Fibroblast of peridontal ligament (primary cell): Measurements from ENCODE around the gene MAP1LC3B.
"Not testable (repeated sequence)": the region's sequence is repeated elsewhere in the genome, so short reads cannot be mapped to it uniquely, and the experiment has no call there.

Source experiments
- DNase-seq: peaks from one replicate; pipeline ENCODE4 v3.0.0-alpha.2; 2010; ENCODE audit errors: extremely low read depth

The MAP1LC3B gene

DNA sequence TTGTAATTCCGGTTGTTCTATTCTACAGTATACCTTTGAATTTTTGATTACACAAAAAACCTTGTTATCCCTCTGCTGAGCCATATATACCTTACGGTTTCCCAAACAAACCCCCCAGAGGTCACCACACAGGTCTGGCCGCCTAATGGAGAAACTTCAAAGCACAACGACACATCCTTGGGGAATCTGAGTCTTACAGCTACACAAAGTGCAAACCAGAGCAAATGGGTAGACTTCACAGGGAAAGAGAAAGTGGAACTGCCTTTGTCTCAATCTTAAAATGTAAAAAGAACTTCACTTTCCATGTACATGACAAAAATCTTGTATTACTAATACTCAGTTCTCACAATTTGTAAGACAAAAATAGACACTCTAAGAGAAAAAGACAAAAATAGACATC, 11.3 kb upstream of the MAP1LC3B start:
- peak; percentile 65 for DNase-seq

DNA sequence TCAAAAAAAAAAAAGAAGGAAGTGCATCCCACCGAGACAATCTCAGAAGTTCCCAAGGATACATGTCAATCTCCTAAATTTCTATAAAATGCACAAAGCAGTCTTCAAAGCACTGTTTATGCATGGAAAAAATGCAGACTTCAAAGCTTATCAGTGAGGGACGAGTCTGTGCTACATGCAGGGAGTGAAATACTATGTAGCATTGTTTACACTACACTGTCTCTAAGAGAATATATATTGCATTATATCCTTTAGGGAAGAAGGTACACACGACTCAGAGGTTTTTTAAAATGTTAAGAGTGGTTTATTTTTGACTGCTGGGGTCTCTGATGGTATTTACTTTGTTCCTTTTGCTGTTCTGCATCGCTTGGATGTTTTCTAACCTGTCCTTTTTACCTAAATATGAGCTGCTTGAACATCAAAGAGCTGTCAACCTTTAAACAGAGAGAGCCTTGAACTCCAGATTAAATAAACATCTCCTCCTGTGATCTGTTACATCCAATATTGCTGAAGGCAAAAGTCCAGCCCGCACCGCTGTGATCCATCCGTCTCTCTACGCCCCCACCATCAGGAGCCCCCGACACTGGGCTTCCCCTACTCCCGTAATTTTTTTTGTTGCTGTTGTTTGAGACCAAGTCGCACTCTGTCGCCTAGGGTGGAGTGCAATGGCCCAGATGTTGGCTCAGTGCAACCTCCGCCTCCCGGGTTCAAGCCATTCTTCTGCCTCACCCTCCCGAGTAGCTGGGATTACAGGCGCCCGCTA, 9.9 kb upstream of the MAP1LC3B start:
- DNase-seq, result no peak

DNA sequence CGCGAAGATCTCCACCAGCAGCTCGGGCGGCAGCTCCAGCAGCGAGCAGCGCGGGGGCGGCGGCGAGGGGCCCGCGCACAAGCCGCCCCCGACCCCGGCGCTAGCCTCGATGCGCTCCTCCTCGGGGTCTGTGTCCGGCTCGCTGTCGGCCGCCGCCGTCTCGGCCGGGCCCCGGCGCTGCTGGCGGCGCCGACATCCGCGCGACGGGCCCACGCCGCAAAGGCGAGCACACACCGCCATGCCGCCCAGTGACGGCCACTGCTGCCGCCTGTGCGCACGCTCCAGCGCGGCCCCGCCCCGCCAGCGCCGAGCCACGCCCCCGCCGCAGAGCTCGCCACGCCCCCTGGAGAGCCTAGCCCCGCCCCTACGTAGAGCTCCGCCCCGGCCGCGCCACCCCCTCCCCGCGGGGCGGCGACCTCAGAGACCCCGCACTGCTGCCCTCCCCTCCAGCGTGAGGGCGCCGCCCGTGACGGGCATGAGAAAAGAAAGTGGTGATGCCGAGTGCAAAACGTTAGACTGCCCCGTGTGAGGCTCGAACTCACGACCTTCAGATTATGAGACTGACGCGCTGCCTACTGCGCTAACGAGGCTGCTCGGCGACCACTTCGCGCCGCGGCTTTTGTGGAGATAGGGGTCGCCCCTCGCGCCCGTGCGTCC, 8.5 kb upstream of the MAP1LC3B start, which contains the start of gene FBXO31:
FBXO31 (minus strand) TSS at position 272 of the 657 bp plus-strand sequence; CDS start at position 240, 32 bp downstream.
- peak; percentile 92 for DNase-seq

DNA sequence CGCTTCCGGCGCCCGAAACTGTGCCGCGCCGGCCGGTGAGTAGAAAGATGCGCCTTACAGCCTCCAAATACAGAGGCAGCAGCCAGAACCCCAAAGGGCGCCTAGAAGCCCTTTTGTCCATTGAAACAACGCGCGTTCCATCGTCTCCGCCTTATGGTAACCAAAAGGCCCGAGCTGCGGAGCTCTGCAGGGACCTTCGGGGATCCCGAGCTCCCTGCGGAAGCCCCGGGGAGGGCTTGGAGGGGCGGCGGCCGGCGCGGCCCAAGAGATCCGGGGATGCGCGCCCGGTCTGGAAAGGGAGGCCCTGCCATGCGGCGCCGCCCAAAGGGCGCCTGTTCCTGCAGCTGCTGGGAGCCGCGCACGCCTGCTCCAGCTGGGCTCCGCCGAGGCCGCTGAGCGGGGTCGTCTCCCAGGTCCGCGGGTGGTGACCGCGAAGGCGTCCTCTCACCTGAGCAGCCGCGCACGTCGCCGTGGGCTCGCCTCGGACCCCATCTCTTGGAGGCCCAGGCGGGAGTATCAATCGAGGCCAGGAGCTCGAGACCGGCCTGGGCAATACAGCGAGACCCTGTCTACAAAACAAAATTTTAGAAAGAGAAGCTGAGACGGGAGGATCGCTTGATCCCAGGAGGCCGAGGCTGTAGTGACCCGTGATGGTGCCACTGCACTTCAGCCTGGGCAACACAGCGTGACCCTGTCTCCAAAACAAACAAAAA, 7.8 kb upstream of the MAP1LC3B start:
- DNase-seq, result no peak

DNA sequence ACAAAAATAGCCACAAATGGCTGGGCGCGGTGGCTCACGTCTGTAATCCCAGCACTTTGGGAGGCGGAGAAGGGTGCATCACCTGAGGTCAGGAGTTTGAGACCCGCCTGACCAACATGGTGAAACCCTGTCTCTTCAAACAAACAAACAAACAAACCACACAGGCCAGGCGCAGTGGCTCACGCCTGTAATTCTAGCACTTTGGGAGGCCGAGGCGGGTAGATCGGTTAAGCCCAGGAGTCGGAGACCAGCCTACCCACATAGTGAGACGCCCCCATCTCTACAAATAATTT, 7.3 kb upstream of the MAP1LC3B start:
- not testable (repeated sequence) for DNase-seq

DNA sequence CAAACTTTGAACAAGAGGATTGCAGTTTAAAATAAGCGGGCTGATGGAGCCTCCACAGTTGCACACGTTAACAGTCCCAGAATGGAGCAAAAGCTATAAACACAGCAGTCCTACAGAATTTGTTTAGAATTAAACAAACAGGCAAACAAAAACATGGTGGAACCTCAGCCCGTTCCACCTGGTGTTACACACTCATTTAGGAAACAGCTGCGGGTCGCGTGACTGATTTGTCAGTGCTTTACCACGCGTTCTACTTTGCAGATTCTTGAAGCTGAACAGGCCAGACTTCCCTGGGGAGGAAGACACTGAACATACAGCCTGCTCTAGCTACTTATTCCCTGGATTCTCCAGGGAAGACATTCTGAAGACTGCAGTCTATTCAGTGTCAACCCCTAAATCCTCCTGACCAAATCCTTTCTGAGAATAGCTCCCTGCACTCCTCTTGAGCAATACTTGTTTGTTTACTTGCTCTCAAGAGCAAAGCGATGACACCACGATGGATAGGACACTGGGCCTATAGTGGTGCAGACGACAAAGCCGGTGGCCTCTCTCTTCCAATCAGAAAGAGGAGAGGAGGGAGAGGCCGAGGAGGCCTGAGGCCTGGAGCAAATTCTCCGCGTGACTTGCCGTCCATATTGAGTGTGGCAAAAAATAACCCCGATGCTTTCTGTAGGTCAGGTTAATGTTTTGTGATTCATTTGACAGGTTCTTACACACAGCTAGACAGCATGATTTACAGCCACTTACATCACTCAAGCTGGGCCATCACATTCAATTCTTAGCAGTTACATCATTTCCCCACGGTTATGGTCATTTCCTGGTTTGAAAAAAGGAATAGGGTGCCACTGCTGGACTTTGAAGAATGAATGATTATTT, 4.0 kb upstream of the MAP1LC3B start:
- peak; percentile 99 for DNase-seq

DNA sequence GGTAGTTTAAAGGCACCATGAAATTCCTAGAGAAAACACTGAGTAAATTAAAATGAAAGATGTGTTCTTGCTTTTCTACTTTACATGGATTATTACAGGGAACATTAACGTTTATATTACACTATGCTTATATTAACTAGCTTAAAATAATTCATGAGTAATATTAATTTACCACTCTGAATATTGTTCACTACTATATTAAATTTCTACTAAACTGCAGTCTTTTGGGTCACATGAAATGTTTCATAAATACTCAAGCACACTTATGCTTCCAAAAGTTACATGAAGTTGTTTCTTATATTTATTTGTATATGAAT, 3.4 kb upstream of the MAP1LC3B start:
- DNase-seq, result no peak

DNA sequence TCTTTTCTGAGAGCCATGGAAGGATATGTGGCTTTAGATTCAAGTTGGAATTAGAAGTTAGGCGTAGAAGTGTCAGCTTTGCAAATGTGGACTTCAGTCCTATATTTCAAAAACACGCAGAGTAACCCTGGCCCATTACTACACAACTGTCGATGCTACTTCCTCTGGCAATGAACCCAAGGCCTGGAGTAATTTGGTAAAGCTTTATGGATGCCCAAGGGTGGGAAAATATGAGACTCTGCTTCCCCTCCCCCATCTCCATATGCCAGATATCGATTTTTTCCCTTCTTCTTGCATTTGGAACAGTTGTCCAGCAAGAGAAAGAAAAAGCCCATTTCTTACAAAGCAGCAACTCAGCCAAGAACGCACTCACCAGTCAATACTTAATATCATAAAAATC, 2.9 kb upstream of the MAP1LC3B start:
- DNase-seq, result no peak

DNA sequence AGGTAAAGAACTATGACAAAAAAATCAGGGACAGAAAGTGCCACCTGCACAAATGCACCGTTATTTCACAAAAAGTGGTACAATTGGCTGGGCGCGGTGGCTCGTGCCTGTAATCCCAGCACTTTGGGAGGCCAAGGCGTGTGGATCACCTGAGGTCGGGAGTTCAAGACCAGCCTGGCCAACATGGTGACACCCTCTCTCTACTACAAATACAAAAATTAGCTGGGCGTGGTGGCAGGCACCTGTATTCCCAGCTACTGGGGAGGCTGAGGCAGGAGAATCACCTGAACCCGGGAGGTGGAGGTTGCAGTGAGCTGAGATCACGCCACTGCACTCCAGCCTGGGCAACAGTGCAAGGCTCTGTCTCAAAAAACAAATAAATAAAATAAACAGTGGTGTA, 2.2 kb upstream of the MAP1LC3B start:
- DNase-seq, result not testable (repeated sequence)

DNA sequence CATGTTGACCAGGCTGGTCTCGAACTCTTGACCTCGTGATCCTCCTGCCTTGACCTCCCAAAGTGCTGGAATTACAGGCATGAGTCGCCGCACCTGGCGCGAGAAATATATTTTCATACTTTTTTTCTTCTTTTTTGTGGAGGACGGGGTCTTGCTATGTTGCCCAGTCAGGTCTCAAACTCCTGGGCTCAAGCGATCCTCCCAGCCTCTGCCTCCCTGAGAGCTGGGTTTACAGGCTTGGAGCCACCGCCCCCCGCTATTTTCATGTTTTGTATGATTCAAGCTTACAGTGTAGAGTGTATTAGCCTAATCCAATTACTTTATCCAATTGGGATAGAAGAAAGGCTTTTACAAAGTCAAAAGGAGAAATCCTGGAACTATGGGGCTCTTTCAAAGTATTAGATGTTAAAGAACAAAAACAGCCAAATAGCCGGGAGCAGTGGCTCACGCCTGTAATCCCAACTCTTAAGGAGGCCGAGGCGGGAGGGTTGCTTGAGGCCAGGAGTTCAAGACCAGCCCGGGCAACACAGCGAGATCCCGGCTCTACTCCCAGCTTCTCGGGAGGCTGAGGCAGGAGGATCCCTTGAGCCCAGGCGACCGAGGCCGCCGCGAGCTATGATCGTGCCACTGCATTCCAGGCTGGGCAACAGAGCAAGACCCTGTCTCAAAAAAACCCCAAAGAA, 1.4 kb upstream of the MAP1LC3B start:
- no peak for DNase-seq

DNA sequence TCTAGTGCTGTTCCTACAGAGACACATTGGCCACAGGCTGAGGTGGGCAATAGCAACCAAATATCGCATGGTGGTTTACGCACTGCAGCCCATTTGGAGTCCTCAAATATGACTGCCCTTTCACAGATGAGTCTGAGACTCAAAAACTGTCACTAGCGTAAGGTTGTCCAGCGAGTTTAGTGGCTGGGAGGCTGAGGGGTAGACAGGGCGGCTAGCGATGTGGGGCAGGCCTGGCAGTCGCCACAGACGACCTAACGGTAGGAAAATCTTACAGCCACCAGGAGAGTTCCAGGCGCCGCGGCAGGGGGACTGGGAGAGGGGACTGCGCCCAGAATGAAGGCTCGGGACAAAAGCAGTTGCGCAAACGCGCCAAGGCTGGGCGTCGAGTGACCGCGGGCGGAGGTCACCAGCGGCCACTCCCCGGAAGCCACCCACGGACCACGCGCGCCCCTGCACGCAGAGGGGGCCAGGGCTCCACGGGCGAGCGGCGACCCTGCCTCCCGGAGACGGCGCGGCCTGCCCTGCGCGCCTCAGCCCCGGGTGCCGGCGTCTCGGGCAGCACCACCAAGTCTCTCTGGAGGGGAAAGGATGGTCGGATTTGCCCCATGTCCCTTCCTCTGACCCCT, 699 bp upstream of the MAP1LC3B start:
- no peak for DNase-seq

DNA sequence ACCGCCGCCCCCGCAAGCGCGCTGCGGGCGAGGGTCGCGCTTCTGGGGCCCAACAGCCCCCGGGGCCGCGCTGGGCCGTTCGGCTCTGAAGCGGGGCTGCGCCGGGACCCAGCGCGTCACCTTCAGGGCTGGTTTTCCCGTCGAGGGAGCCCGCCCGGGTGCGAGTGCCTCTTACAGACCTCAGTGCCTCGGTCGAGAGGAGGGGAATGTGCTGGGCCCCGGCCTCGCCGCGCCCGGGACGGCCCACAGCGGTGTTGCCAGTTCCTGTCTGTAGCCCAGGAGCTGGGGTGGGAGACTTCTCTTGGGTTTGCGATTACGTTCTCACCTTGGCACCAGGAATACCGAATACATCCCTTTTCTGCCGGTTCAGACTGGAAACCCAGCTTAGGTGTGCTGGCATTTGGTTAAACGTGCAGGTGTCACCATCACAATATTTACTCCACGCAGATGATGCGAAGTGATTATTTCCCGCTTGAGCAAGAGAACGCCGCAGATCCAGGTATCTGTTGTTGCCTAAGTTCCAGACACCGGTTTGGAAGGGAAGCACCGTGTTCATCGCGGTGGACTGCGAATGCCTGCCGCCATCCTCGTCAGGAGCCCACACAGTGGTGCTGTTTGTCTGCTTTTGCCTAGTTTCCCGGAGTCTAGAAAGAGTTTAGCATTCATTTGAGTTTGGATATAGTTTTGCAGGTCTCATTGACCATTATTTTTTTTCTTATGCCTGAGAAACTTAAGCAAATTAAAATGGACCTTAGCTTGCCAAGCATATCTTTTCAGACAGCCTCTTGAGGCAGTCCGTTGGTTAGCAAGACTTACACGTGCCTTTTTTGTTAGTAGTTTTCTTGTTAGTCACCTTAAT, 914 bp downstream of the MAP1LC3B start:
- peak; percentile 53 for DNase-seq

DNA sequence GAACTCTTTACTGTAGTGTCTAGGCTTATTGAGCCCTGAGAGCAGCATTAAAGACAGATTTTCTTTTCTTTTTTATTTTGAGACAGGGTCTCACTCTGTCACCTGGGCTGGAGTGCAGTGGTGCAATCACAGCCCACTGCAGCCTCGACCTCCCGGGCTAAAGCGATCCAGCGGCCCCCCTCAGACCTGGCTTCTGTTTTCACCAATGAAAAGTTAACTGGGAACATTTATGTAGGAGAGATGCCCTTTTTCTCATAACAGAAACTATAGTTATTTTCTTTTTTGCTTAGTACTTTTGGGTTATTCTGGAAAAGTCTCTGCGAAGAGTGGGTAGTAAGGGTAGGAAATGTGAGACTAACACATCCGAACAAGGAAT, 1.5 kb downstream of the MAP1LC3B start:
- no peak for DNase-seq

DNA sequence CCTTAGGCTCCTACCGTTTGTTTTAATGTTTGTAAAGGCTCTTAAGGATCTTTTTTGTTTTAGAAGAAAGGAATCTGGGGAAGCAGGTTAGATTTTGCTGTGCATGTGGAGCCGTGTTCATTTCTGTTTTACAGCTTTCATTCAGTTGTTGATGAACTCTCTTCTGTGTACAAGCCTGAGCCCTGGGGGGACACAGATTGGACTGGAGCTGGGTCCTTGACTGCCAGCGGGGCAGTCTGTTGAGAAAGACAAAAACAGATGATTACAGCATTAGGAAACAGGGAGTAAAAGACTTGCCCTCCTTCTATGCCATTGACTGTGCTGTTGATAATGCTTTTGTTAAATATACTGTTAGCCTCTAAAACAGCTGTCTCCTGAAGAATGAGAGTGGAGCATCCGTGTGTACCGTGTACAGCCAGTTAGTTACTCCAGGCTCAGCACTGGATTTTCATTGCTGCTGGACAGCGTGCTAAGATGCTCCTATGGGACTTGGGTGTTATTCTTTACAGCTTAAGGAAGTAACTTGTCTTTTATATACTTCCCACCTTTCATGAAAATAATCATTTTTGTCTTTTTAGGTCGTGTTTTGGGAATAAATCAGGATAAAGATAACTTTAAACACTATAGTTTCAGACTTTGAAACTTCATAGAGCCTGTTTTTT, 3.2 kb downstream of the MAP1LC3B start:
- no peak for DNase-seq

DNA sequence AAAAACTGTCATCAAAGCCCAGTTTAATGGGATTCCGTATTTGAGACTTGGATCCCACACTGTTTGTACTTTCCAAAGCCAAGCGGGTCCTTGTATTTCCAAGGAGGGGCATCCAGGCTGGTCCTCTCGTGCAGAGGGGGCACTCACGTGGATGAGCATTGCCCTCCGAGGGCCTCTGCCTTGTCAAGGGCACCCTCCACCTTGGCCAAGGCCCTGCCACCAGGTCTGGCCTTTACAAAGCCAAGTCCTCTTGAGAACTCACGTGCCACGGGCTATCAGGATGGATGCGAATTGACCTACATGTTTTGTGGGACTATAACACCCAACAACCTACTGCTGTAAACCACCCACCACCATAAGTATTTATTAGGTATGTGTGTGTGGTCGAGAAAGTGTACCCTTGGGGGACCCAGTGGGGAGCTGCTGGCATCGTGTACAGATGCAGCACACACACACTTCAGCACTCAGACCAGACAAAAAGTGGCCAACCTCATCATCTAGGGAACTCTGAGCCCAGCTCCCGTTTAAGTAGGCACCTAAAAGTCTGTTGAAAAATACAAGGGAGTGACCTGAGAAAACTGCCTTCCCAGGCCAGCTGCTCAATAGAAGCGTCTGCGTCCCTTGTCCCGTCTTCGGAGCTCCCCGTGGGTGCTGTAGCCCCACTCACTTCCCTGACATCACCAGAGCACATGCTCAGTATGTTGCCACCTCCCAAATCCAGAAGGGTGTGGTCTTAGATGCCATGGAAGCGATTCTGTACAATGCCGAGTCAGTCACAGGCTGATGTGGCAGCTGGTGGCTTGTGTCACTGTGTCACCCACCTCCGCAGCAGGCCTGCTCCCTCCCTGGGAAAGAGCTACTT, 12.9 kb downstream of the MAP1LC3B start:
- DNase-seq, result no peak

DNA sequence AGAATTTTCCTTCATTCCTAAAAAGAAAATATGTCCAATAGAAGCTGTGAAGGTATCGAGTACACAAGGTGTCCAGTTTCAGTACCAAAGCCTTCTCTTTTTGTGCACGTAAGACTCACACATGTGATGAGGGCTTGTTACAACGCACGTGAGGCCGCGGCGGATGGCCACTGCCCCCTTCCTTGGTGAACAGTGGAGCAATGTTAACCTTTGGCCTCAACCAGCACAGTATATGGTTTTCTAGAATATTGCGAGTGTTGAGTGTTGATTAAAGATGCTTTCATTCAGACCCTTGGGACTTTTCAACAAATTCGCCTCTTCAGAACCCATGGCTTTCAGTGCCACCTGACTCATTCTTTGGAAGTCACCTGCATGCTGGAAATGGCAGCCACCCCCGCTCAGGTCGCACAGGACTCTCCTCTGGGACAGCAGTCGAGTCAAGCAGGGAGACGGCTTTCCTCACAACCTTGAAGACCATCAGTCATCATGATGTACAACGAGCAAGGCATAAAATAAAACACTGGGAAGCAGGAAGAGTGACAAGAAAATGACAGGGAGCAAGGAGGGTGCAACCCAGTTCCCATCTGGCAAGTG, 14.5 kb downstream of the MAP1LC3B start:
- no peak for DNase-seq

DNA sequence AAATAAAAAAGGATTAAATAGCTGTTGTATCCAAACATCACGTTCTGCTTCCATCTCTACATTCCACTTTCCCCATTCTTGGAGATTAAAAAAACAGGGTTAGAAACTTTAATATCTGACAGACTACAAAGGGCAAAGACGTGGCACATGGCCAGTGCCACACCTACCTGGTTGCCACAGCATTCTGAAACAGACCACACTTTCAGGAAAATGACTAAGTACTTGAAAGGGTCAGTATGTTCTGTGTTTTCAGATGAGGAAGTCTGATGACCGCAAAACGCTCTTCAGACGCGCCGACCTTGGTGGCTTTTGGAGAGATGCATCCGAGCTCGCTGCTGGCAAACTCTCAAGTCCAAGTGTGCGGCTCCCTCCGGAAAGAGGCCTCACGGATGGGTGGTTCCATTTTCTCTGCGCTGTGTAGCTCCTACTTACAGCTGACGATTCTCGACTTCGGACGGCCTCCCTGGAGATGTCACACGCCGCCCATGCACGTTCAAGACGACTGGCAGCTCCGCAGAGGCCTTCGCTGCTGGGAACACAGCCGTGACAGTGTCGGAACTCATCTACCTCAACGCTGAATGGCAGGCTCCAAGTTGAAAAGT, 15.5 kb downstream of the MAP1LC3B start:
- DNase-seq, result no peak

DNA sequence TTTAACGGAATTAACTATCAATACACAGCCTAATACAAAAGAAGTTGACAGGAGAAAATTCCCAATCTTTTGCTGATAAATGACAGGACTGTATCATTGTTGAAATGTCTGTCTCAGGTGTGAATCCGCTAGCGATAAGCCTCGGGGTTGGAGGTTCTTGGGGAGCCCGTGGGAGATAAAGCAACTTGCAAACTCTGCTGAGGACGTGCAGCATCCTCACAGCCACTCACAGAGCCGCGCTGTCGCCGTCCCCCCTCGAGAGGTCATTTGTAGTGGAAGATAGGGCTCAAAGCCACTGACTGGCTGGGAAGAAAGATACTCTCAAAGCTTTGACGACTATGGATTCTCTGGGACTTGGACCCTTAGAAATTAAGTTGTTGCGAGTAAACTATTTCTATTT, 17.0 kb downstream of the MAP1LC3B start:
- no peak for DNase-seq
